Neural cell (in vitro differentiated cells): ENCODE measurements around the gene PDE3A.

Experiments
- EP300 ChIP-seq: fragments of 450-650 bp; conservative IDR thresholded peaks from 2 replicates; pipeline ENCODE4 v1.6.1; 2014; ENCODE audit warnings: antibody characterized with exemption, mild to moderate bottlenecking, moderate library complexity; ENCODE audit not compliant: poor library complexity, severe bottlenecking
- POLR2AphosphoS5 ChIP-seq: IDR thresholded peaks from 2 replicates; pipeline ENCODE4 v1.6.1; 2012
- REST ChIP-seq: IDR thresholded peaks from 2 replicates; pipeline ENCODE4 v1.6.1; 2012; ENCODE audit warnings: borderline replicate concordance
- TAF1 ChIP-seq: IDR thresholded peaks from 2 replicates; pipeline ENCODE4 v1.6.1; 2012; ENCODE audit warnings: low read depth
- TF ChIP-seq, protein P1 (sequence below): fragments of 450-650 bp; IDR thresholded peaks from 2 replicates; pipeline ENCODE4 v1.5.1; 2014; ENCODE audit warnings: antibody characterized with exemption, mild to moderate bottlenecking, moderate library complexity; ENCODE audit not compliant: poor library complexity, severe bottlenecking

- TF ChIP-seq REST, result no peak
- TF ChIP-seq, protein P1, sequence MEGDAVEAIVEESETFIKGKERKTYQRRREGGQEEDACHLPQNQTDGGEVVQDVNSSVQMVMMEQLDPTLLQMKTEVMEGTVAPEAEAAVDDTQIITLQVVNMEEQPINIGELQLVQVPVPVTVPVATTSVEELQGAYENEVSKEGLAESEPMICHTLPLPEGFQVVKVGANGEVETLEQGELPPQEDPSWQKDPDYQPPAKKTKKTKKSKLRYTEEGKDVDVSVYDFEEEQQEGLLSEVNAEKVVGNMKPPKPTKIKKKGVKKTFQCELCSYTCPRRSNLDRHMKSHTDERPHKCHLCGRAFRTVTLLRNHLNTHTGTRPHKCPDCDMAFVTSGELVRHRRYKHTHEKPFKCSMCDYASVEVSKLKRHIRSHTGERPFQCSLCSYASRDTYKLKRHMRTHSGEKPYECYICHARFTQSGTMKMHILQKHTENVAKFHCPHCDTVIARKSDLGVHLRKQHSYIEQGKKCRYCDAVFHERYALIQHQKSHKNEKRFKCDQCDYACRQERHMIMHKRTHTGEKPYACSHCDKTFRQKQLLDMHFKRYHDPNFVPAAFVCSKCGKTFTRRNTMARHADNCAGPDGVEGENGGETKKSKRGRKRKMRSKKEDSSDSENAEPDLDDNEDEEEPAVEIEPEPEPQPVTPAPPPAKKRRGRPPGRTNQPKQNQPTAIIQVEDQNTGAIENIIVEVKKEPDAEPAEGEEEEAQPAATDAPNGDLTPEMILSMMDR, result no peak
- TF ChIP-seq TAF1, result no peak
- no peak for TF ChIP-seq POLR2AphosphoS5
- no peak for TF ChIP-seq EP300
These were observed 209.8 kb downstream of the PDE3A start for GRCh38 chr12:20578142-20578541.
